HG02885 (cell line): Measurements from ENCODE around the gene MYO1D.

Experiments
- ATAC-seq: cut with Tn5 transposase; IDR thresholded peaks from one replicate; pipeline ENCODE4 v1.9.1; 2021; ENCODE audit warnings: mild to moderate bottlenecking; ENCODE audit not compliant: unreplicated experiment, poor library complexity

MYO1D gene

GRCh38 chr17:32786169-32786568, 90.8 kb downstream of the MYO1D start:
- no peak for ATAC-seq

DNA sequence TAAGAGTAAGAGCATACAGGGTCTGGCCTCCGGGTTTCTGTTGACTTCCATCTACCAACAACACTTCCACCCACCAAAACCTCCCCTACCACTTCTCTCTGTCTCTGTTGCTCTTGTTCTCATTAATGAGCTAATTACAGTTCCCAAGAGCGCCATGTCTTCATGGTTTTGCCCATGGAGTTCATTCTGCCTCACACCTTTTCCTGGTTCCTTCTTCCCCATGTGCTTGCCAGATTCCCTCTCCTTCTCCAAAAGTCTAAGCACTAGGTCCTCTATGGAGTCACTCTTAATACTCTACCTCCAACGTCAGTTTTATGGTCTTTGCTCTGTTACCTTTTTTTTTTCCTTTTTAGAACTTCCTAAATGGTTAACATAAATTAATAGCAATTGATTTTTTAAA, 92.8 kb downstream of the MYO1D start:
- no peak for ATAC-seq

DNA sequence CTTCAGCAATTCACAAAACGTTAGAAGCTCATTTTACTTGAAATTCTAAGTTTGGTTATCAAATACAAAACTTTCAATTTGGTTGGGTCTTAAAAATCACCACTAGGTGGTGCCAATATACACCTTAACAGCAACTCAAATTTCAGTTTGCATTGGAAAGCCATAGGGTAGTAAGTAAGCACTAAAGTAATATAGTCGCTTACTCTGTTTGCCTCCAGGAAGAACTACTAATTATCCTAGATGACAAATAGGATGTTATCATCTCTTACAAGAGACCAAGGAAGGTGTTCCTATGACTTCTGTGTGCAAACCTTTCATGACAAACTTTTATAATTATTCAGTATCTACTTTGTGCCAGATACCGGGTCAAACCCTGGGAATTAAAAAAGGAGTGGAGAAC, 93.3 kb downstream of the MYO1D start:
- no peak for ATAC-seq

DNA sequence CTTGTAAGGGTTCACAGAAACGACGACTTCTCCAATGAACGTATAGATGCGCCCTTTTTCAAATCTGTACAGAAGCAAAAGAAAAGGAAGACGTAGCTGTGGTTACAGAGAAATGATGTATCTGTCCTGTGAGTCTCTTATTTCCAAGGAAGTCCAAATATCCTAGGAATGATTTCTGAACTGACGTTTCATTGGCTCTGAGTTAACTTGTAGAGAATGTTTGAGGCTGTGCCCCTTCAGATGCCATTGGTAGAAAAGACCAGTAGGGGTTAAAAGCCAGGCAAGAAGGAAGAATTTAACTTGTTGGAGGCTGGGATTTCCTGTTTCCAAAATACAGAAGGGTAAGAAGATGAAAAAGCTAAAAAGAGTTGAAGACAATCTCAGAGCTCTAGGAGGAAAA, 96.2 kb downstream of the MYO1D start:
- no peak for ATAC-seq

GRCh38 chr17:32777922-32778321, 99.0 kb downstream of the MYO1D start:
- ATAC-seq = no peak

GRCh38 chr17:32777436-32777835, 99.5 kb downstream of the MYO1D start:
- no peak for ATAC-seq

GRCh38 chr17:32774695-32775084, 102.2 kb downstream of the MYO1D start:
- ATAC-seq = no peak

GRCh38 chr17:32773856-32774694, 102.8 kb downstream of the MYO1D start:
- no peak for ATAC-seq

DNA sequence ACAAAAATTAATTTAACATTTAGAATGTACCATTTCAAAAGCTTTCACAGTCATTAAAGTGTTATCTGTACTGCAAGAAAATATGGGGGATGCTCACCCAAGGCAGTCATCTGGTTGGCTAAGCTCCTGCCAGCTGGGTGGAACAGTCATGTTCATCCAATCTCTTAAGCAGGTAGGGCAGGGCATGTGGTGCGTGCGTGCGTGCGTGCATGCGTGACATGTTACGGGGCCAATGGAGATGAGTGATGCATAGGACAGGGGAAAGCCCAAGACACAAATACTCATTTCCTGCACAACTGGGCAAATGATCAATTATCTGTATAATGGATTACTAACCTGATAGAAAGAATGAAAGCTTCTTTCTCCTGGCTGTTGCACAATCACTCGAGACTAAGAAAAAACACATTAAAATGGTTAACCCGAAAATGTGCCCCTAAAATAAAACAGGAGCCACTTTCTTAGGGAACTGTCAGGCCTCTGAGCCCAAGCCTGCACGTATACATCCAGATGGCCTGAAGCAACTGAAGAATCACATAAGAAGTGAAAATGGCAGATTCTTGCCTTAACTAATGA, 104.4 kb downstream of the MYO1D start:
- no peak for ATAC-seq

- no peak for ATAC-seq
Observed at GRCh38 chr17:32771396-32771795, 105.5 kb downstream of the MYO1D start.

- ATAC-seq = no peak
Observed at GRCh38 chr17:32769846-32770245, 107.1 kb downstream of the MYO1D start.

DNA sequence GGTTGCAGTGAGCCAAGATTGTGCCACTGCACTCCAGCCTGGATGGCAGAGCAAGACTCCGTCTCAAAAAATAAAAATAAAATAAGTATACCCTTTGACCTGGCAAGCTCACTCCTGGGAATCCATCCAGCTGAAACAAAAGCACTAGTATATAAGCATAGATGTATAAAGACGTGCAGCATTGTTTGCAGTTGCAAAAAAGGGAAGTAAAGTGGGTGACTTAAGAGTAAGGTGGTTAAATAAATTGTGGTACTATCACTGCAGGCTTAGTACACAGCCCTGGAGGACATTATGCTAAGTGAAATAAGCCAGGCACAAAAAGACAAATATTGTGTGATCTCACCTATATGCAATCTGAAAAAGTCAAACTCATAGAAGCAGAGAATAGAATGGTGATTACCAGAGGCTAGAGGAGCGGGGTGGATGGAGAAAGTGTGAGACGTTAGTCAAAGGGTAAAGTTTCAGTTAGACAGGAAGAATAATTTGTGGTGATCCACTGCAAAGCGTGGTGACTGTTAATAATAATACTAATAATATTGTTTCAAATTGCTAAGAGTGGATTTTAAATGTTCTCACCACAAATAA, 113.0 kb downstream of the MYO1D start:
- no peak for ATAC-seq

- no peak for ATAC-seq
Observed at GRCh38 chr17:32759476-32759875, 117.4 kb downstream of the MYO1D start.

GRCh38 chr17:32757963-32758362, 119.0 kb downstream of the MYO1D start:
- ATAC-seq = no peak

DNA sequence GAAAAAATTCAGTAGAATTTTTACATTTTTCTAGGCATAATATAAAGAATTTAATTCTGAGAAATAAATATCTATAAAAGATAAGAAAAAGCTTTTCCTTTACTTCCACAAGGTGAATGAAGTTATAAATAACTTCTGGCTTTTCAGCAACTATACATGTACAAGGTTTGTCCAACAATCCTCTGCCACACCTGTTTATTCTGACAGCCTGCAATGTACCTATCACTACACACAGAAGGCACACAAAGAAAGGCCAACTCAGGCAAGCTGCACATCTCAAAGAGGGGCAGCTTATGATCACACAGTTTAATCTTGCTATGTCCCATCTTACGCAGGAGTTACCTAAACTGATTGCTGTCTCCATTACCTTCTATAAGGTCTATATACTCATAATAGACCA, 120.2 kb downstream of the MYO1D start:
- no peak for ATAC-seq

DNA sequence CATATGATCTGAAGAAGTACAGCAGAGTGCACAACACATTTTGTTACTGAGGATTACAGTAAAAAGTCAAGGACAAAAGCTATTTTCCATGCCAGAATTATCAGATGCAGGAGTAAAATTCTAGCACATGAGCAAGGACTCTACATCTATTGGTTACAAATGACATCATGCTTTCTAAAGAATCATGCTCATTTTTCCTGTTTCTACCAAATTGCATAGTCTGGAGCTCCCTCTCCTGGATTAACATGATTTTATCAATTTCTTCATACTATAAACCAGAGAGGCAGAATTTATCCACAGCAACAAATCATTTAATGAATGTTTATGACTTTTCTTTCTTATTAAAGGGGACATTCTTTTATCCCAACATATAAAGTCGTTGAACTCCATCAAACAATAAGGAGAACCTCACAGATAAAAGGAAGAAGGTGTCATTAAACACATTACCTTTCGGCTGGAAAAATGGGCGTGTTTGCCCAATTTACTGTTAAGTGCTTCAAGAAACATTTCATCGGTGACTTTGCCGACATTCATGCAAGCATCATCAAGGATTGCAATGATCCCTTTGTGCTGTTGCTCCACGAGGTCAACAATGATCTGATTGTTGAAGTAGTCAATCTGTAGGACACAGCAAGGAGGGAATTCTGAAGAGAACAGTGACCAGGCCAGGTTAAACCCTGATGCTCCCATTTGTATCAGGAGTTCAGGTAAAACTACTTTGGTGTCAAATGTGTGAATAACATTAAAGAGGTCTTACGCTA, 121.7 kb downstream of the MYO1D start:
- no peak for ATAC-seq

- no peak for ATAC-seq
Observed at GRCh38 chr17:32752934-32753333, 124.0 kb downstream of the MYO1D start.

GRCh38 chr17:32747856-32748255, 129.1 kb downstream of the MYO1D start:
- no peak for ATAC-seq

GRCh38 chr17:32746698-32747097, 130.2 kb downstream of the MYO1D start:
- ATAC-seq = no peak

GRCh38 chr17:32746280-32746679, 130.6 kb downstream of the MYO1D start:
- ATAC-seq = no peak
